Psoas muscle (tissue), 8 donors: ENCODE measurements around the gene TTLL9. TPM values are rescaled to one million over a fixed set of nuclear protein-coding genes. Genes with fewer than 3 reads are reported as not detected.
"Not testable (repeated sequence)": the region's sequence is repeated elsewhere in the genome, so short reads cannot be mapped to it uniquely, and the experiment has no call there.

Experiments used
- ATAC-seq, 4 donors: fragments of 200-7000 bp; cut with Tn5 transposase; one replicate each; pipeline ENCODE4 v1.9.1; 2020; ENCODE audit warnings: moderate library complexity in 3 of 4, mild to moderate bottlenecking in 2 of 4
- DNase-seq, 2 donors: peaks; one replicate each; pipeline ENCODE4 v3.0.0-alpha.2; 2020
- H3K27ac ChIP-seq: fragments of 200-600 bp; one replicate; pipeline ENCODE4 v1.8.0; 2022
- H3K27me3 ChIP-seq, 3 donors: fragments of 200-600 bp in 1 of 3; one replicate each; pipeline versions ENCODE4 v1.6.1 to v1.8.0; 2013 to 2022; ENCODE audit warnings: low read length in 2 of 3, mild to moderate bottlenecking in 2 of 3, moderate library complexity in 1 of 3; ENCODE audit not compliant: insufficient read depth in 3 of 3
- H3K36me3 ChIP-seq, 2 donors: fragments of 200-600 bp in 1 of 2; one replicate each; pipeline versions ENCODE4 v1.6.1 to v1.8.0; 2013 to 2022; ENCODE audit warnings: low read depth in 1 of 2, mild to moderate bottlenecking in 1 of 2, moderate library complexity in 1 of 2; ENCODE audit not compliant: insufficient read depth in 1 of 2
- H3K4me1 ChIP-seq: fragments of 200-600 bp; one replicate; pipeline ENCODE4 v1.8.0; 2022
- H3K4me3 ChIP-seq: fragments of 200-600 bp; one replicate; pipeline ENCODE4 v1.8.0; 2022; ENCODE audit warnings: mild to moderate bottlenecking
- H3K9me3 ChIP-seq: fragments of 200-600 bp; one replicate; pipeline ENCODE4 v1.8.0; 2022
- CTCF ChIP-seq: fragments of 200-600 bp; IDR thresholded peaks from one replicate; pipeline ENCODE4 v1.8.0; 2022; ENCODE audit warnings: antibody characterized with exemption
- WGBS, 3 donors: extraction: QIAGEN DNeasy Blood & Tissue Kit; methylation state at CpG; one replicate each; pipeline versions ENCODE4 v1.1.6 to v1.1.7; 2013; 5-methylcytosine and 5-hydroxymethylcytosine counted together
- intact Hi-C, 2 donors: fragments of 100-400 bp; cut with DNase I; formaldehyde crosslinking; loops; one replicate each; pipeline versions ENCODE4 v1.11.0 to v1.14.2; 2022
- polyA plus RNA-seq, 3 donors: library from polyadenylated mRNA; stranded (reverse); fragments of 200-250 nt; gene quantifications; one replicate each; pipeline ENCODE4 v1.2.3, GENCODE V29; 2013
- total RNA-seq, 4 donors: library from RNA; stranded (reverse); fragmentation: NEBNext Ultra II Directional in 2 of 4; extraction: Animal tissue kit (Norgen Biotek cat#: 25700) in 2 of 4; gene quantifications; one replicate each; pipeline versions ENCODE4 v1.2.1 to v1.2.4, GENCODE V29; 2021 to 2023
- donor health status: healthy with polysubstance abuse.
- donor health status: DM: no; HTN: no; CAD: no; lungs with moderate emphysema.
- donor health status: Bipolar disorder and iron deficiency.
- donor health status: healthy.
- donor health status: DM: yes; HTN: yes; CAD: no.
- donor health status: DM: no; HTN: no; CAD: no.
- donor health status: DM: no; HTN: no; CAD: no.
- donor health status: DM: yes; HTN: yes; CAD: no.

Gene TTLL9
- total and polyA plus RNA-seq, 7 donors, result 0.01 TPM; not detected in 6

- Histone ChIP-seq H3K4me3 (no peak overlapping the region), H3K9me3 (no peaks in the 10 kb centered on the region), H3K27ac (no peak overlapping the region), H3K36me3 (no peaks in the 10 kb centered on the region), H3K27me3 (no peaks in the 10 kb centered on the region), H3K4me1 (no peaks in the 10 kb centered on the region)
- DNase-seq (no peak), ATAC-seq (no peak)
- WGBS, 3 donors, result 74 to 83% (median 77%) methylated on average over 15 of the region's 15 CpGs
- no peak for TF ChIP-seq CTCF
- intact Hi-C loops, result no loop called here
Measured at GRCh38 chr20:31913431-31914157, 43.2 kb downstream of the TTLL9 start.

- no peaks in the 10 kb centered on the region for H3K27me3 ChIP-seq
- WGBS, 3 donors, result 78 to 81% (median 78%) methylated on average over 5 of the region's 5 CpGs
- DNase-seq, result no peak
- H3K4me1 ChIP-seq, result no peaks in the 10 kb centered on the region
- H3K4me3 ChIP-seq, result no peak overlapping the region
- ATAC-seq, result no peak
- intact Hi-C loops, result no loop called here
- no peak overlapping the region for H3K27ac ChIP-seq
- no peak for TF ChIP-seq CTCF
- no peaks in the 10 kb centered on the region for H3K36me3 ChIP-seq
- H3K9me3 ChIP-seq, result no peaks in the 10 kb centered on the region
Measured at GRCh38 chr20:31914170-31914569, 43.7 kb downstream of the TTLL9 start.

- no peaks in the 10 kb centered on the region for H3K36me3 ChIP-seq
- no peaks in the 10 kb centered on the region for H3K4me1 ChIP-seq
- TF ChIP-seq CTCF, result no peak
- WGBS, 3 donors, result 68 to 71% (median 68%) methylated on average over 7 of the region's 7 CpGs
- H3K27me3 ChIP-seq, result no peaks in the 10 kb centered on the region
- intact Hi-C loops, result no loop called here
- ATAC-seq (no peak), DNase-seq (no peak)
- H3K9me3 ChIP-seq, result no peaks in the 10 kb centered on the region
- no peak overlapping the region for H3K4me3 ChIP-seq
- no peak overlapping the region for H3K27ac ChIP-seq
Measured at GRCh38 chr20:31915491-31916280, 45.3 kb downstream of the TTLL9 start.

GRCh38 chr20:31916708-31917107, 46.3 kb downstream of the TTLL9 start:
- H3K27ac ChIP-seq, result no peak overlapping the region
- DNase-seq (no peak), ATAC-seq (no peak)
- H3K36me3 ChIP-seq, result no peaks in the 10 kb centered on the region
- no peaks in the 10 kb centered on the region for H3K9me3 ChIP-seq
- H3K4me3 ChIP-seq, result no peak overlapping the region
- no peaks in the 10 kb centered on the region for H3K4me1 ChIP-seq
- intact Hi-C loops, result no loop called here
- H3K27me3 ChIP-seq, result no peaks in the 10 kb centered on the region
- WGBS, 3 donors, result 89 to 94% (median 89%) methylated on average over 4 of the region's 4 CpGs
- TF ChIP-seq CTCF, result no peak

GRCh38 chr20:31917962-31918412, 47.6 kb downstream of the TTLL9 start:
- DNase-seq, H3K36me3 ChIP-seq, H3K27ac ChIP-seq, H3K9me3 ChIP-seq, H3K27me3 ChIP-seq, H3K4me3 ChIP-seq, intact Hi-C loops, H3K4me1 ChIP-seq, ATAC-seq: not testable (repeated sequence)
- WGBS, 3 donors, result 36 to 45% (median 43%) methylated on average over 7 of the region's 7 CpGs
